HEK293 (cell line): ENCODE data around the gene OPA3.
A peak's percentile ranks its signal among the peaks of the same experiment; 100 is the strongest.

Source experiments
- CTCF ChIA-PET: fragments of 350-600 bp; formaldehyde crosslinking; extraction: SDS; loops from one replicate; lab custom pipeline; 2021; ENCODE audit warnings: antibody characterized with exemption; lab: Yijun Ruan, JAX
- POLR2A ChIA-PET: fragments of 300-600 bp; formaldehyde crosslinking; extraction: SDS; loops from one replicate; lab custom pipeline; 2020; ENCODE audit warnings: antibody characterized with exemption, inconsistent platforms; lab: Yijun Ruan, JAX
- H3K27ac ChIP-seq: fragments of 200-500 bp; sonication (Bioruptor generic); 2 replicates; pipeline ENCODE4 v1.5.1; 2014; ENCODE audit warnings: low read depth, low read length, control low read depth, inconsistent platforms; ENCODE audit errors: extremely low read depth
- H3K36me3 ChIP-seq, 2 experiments: fragments of 200-500 bp in 1 of 2; sonication (Bioruptor generic) in 1 of 2; 1 replicate in 1 of 2; 2 replicates in 1 of 2; pipeline ENCODE4 v1.5.1; 2014 to 2017; ENCODE audit warnings: inconsistent platforms in 2 of 2, low read length in 2 of 2; ENCODE audit not compliant: control insufficient read depth in 2 of 2, insufficient read depth in 1 of 2
- H3K4me1 ChIP-seq: fragments of 200-500 bp; sonication (Bioruptor generic); 2 replicates; pipeline ENCODE4 v1.5.1; 2014; ENCODE audit warnings: mild to moderate bottlenecking, low read length, inconsistent platforms; ENCODE audit not compliant: control insufficient read depth, insufficient read depth
- H3K4me3 ChIP-seq: 2 replicates; pipeline ENCODE4 v1.5.1; 2011; ENCODE audit warnings: low read depth, mild to moderate bottlenecking, control low read depth, low read length, moderate library complexity
- H3K9me3 ChIP-seq: fragments of 200-500 bp; sonication (Bioruptor generic); 2 replicates; pipeline ENCODE4 v1.5.1; 2014; ENCODE audit warnings: low read depth, low read length, inconsistent platforms; ENCODE audit not compliant: control insufficient read depth, insufficient read depth
- FEZF1 ChIP-seq: fragments of 450-650 bp; formaldehyde crosslinking; IDR thresholded peaks from 2 replicates; pipeline ENCODE4 v1.5.1; 2016; ENCODE audit warnings: missing biosample characterization, missing genetic modification characterization
- INSM2 ChIP-seq: fragments of 450-650 bp; formaldehyde crosslinking; IDR thresholded peaks from 2 replicates; pipeline ENCODE4 v1.5.1; 2016; ENCODE audit warnings: missing biosample characterization, missing genetic modification characterization
- SCRT1 ChIP-seq: fragments of 450-650 bp; formaldehyde crosslinking; IDR thresholded peaks from 2 replicates; pipeline ENCODE4 v1.5.1; 2016; ENCODE audit warnings: missing biosample characterization, missing genetic modification characterization, borderline replicate concordance
- TSHZ1 ChIP-seq: fragments of 450-650 bp; formaldehyde crosslinking; IDR thresholded peaks from 2 replicates; pipeline ENCODE4 v1.5.1; 2016; ENCODE audit warnings: missing biosample characterization, missing genetic modification characterization, borderline replicate concordance
- ZBTB17 ChIP-seq: fragments of 450-650 bp; formaldehyde crosslinking; IDR thresholded peaks from 2 replicates; pipeline ENCODE4 v1.5.1; 2016; ENCODE audit warnings: missing biosample characterization, missing genetic modification characterization
- ZBTB44 ChIP-seq: fragments of 450-650 bp; IDR thresholded peaks from 2 replicates; pipeline ENCODE4 v1.5.1; 2018; ENCODE audit warnings: missing biosample characterization, mild to moderate bottlenecking, missing genetic modification characterization
- ZNF155 ChIP-seq: fragments of 450-650 bp; formaldehyde crosslinking; IDR thresholded peaks from 2 replicates; pipeline ENCODE4 v1.5.1; 2016; ENCODE audit warnings: missing biosample characterization, missing genetic modification characterization
- ZNF221 ChIP-seq: fragments of 450-650 bp; formaldehyde crosslinking; IDR thresholded peaks from 2 replicates; pipeline ENCODE4 v1.5.1; 2017; ENCODE audit warnings: missing biosample characterization, missing genetic modification characterization, borderline replicate concordance
- ZNF292 ChIP-seq: fragments of 450-650 bp; formaldehyde crosslinking; IDR thresholded peaks from 2 replicates; pipeline ENCODE4 v1.5.1; 2016; ENCODE audit warnings: low read depth, missing biosample characterization, missing genetic modification characterization, borderline replicate concordance
- ZNF37A ChIP-seq: fragments of 450-650 bp; IDR thresholded peaks from 2 replicates; pipeline ENCODE4 v1.5.1; 2018; ENCODE audit warnings: missing biosample characterization, missing genetic modification characterization
- ZNF433 ChIP-seq: fragments of 450-650 bp; formaldehyde crosslinking; IDR thresholded peaks from 2 replicates; pipeline ENCODE4 v1.5.1; 2016; ENCODE audit warnings: missing biosample characterization, missing genetic modification characterization, low read depth
- ZNF560 ChIP-seq: fragments of 450-650 bp; formaldehyde crosslinking; IDR thresholded peaks from 2 replicates; pipeline ENCODE4 v1.5.1; 2017; ENCODE audit warnings: missing biosample characterization, missing genetic modification characterization, borderline replicate concordance
- ZNF692 ChIP-seq: fragments of 450-650 bp; formaldehyde crosslinking; IDR thresholded peaks from 2 replicates; pipeline ENCODE4 v1.5.1; 2016; ENCODE audit warnings: missing biosample characterization, missing genetic modification characterization
- ZNF704 ChIP-seq: fragments of 450-650 bp; formaldehyde crosslinking; IDR thresholded peaks from 2 replicates; pipeline ENCODE4 v1.5.1; 2016; ENCODE audit warnings: missing biosample characterization, missing genetic modification characterization
- ZNF707 ChIP-seq: fragments of 450-650 bp; formaldehyde crosslinking; IDR thresholded peaks from 2 replicates; pipeline ENCODE4 v1.5.1; 2016; ENCODE audit warnings: missing biosample characterization, missing genetic modification characterization
- ZNF785 ChIP-seq: fragments of 450-650 bp; formaldehyde crosslinking; IDR thresholded peaks from 2 replicates; pipeline ENCODE4 v1.5.1; 2016; ENCODE audit warnings: missing biosample characterization, missing genetic modification characterization
- ZNF791 ChIP-seq: fragments of 450-650 bp; formaldehyde crosslinking; IDR thresholded peaks from 2 replicates; pipeline ENCODE4 v1.5.1; 2016; ENCODE audit warnings: missing biosample characterization, missing genetic modification characterization
- ZNF843 ChIP-seq: fragments of 450-650 bp; formaldehyde crosslinking; IDR thresholded peaks from 2 replicates; pipeline ENCODE4 v1.5.1; 2016; ENCODE audit warnings: missing biosample characterization, missing genetic modification characterization
- ZSCAN30 ChIP-seq: fragments of 450-650 bp; IDR thresholded peaks from 2 replicates; pipeline ENCODE4 v1.5.1; 2018; ENCODE audit warnings: missing biosample characterization, mild to moderate bottlenecking, missing genetic modification characterization, moderate library complexity
- TF ChIP-seq, protein P1 (sequence below): fragments of 450-650 bp; formaldehyde crosslinking; IDR thresholded peaks from 2 replicates; pipeline ENCODE4 v1.5.1; 2017; ENCODE audit warnings: missing biosample characterization, missing genetic modification characterization
- TF ChIP-seq, protein P2 (sequence below): fragments of 450-650 bp; formaldehyde crosslinking; IDR thresholded peaks from 2 replicates; pipeline ENCODE4 v1.5.1; 2016; ENCODE audit warnings: missing biosample characterization, missing genetic modification characterization

Gene OPA3

DNA sequence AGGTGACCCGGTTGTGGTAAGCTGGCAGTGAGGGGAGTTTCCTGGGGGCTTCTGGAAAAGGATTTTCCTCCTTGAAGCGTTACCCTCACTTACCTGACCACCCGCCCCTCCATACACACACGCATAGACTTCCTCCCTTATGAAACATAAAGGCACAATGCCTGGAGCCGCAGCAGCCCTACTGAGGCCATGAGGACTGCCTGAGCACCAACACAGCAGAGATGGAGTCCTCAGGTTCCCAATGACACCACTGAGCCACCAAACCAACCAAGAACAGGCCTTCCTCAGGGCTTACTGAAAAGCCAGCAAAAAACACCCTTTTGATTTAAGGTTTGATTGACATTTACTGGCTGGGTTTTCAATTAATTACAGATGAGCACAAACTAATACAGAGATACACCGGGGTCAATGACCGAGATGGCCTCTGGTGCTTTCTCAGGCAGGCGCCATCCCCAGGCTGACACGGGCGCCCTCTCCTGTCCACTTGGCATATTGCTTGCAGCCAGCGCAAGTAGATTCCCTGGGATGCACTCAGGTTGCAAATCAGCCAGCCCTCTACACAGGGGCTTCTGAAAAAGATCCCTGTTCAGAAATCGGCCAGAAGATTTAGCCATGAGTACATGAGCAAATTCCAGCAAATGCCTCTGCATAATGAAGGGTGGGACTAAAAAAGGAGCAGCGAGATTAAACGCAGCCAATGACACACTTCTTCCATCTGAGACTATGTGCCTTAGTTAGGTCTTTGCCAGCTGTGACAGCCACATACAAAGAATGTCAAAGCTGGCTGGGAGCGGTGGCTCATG, 14.8 kb downstream of the OPA3 start (continued):
- TF ChIP-seq ZNF692 (no peak), ZNF785 (tag by site-specific recombination) (no peak), ZNF221 (no peak), SCRT1 (tag by site-specific recombination) (no peak), ZBTB44 (no peak), ZNF704 (tag by site-specific recombination) (no peak), ZBTB17 (tag by site-specific recombination) (peak; percentile 68), ZNF155 (tag by site-specific recombination) (no peak), ZSCAN30 (tag by site-specific recombination) (0 out of 2 replicates have a peak, but pooled peaks have one; percentile 18), ZNF560 (tag by site-specific recombination) (no peak), ZNF791 (tag by site-specific recombination) (no peak), ZNF37A (no peak)

- H3K9me3 ChIP-seq: no peaks in the 10 kb centered on the region
- CTCF ChIA-PET: interaction anchor here (0.9 to 4.8 kb wide), 4 partner anchors 11 to 129 kb away, joined by 3 to 46 read pairs (median 4); no protein-coding TSS in a partner anchor
- peaks cover 7% of the 10 kb centered on the region for H3K4me1 ChIP-seq
- H3K4me3 ChIP-seq: no peak overlapping the region
- no peaks in the 10 kb centered on the region; a peak in 1 of 3 replicates for H3K36me3 ChIP-seq
- POLR2A ChIA-PET: no interaction called here
- H3K27ac ChIP-seq: no peak overlapping the region
- TF ChIP-seq, protein P1, sequence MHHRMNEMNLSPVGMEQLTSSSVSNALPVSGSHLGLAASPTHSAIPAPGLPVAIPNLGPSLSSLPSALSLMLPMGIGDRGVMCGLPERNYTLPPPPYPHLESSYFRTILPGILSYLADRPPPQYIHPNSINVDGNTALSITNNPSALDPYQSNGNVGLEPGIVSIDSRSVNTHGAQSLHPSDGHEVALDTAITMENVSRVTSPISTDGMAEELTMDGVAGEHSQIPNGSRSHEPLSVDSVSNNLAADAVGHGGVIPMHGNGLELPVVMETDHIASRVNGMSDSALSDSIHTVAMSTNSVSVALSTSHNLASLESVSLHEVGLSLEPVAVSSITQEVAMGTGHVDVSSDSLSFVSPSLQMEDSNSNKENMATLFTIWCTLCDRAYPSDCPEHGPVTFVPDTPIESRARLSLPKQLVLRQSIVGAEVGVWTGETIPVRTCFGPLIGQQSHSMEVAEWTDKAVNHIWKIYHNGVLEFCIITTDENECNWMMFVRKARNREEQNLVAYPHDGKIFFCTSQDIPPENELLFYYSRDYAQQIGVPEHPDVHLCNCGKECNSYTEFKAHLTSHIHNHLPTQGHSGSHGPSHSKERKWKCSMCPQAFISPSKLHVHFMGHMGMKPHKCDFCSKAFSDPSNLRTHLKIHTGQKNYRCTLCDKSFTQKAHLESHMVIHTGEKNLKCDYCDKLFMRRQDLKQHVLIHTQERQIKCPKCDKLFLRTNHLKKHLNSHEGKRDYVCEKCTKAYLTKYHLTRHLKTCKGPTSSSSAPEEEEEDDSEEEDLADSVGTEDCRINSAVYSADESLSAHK (tag by site-specific recombination): peak; percentile 59
- TF ChIP-seq ZNF292 (tag by site-specific recombination): no peak
- TF ChIP-seq ZNF843 (tag by site-specific recombination): peak; percentile 68; the same call in 1 of the 2 replicates
- no peak for TF ChIP-seq ZNF37A
- TF ChIP-seq, protein P2, sequence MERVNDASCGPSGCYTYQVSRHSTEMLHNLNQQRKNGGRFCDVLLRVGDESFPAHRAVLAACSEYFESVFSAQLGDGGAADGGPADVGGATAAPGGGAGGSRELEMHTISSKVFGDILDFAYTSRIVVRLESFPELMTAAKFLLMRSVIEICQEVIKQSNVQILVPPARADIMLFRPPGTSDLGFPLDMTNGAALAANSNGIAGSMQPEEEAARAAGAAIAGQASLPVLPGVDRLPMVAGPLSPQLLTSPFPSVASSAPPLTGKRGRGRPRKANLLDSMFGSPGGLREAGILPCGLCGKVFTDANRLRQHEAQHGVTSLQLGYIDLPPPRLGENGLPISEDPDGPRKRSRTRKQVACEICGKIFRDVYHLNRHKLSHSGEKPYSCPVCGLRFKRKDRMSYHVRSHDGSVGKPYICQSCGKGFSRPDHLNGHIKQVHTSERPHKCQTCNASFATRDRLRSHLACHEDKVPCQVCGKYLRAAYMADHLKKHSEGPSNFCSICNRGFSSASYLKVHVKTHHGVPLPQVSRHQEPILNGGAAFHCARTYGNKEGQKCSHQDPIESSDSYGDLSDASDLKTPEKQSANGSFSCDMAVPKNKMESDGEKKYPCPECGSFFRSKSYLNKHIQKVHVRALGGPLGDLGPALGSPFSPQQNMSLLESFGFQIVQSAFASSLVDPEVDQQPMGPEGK (tag by site-specific recombination): peak; percentile 61; the same call in 1 of the 2 replicates
- TF ChIP-seq ZNF433: no peak
- 0 out of 2 replicates have a peak, but pooled peaks have one; percentile 34 for TF ChIP-seq ZNF707 (tag by site-specific recombination)
- TF ChIP-seq FEZF1: peak; percentile 43
- peak; percentile 40; the same call in 1 of the 2 replicates for TF ChIP-seq TSHZ1
- peak; percentile 89 for TF ChIP-seq INSM2 (tag by site-specific recombination)
Observed at GRCh38 chr19:45568732-45569131, 15.9 kb downstream of the OPA3 start.
